CD4-positive, alpha-beta memory T cell (primary cell): ENCODE data around the gene XKRX. TPM values are rescaled to one million over a fixed set of nuclear protein-coding genes. Genes with fewer than 3 reads are reported as not detected.

Source experiments
- CTCF ChIA-PET: fragments of 350-600 bp; sonication (Branson Sonifier 250); formaldehyde crosslinking; loops from one replicate; lab custom pipeline; 2021; ENCODE audit warnings: inconsistent platforms; ENCODE audit not compliant: partially characterized antibody; lab: Charles Lee
- POLR2A ChIA-PET: fragments of 350-600 bp; sonication (Branson Sonifier 250); formaldehyde crosslinking; loops from one replicate; lab custom pipeline; 2021; ENCODE audit not compliant: partially characterized antibody; lab: Charles Lee
- DNase-seq, 5 donors: peaks; one replicate each; pipeline versions ENCODE4 v3.0.0 to v3.0.0-alpha.2; 2020 to 2022; ENCODE audit warnings: mixed read lengths in 1 of 5
- H3K27ac ChIP-seq: one replicate; pipeline ENCODE4 v1.7.0; 2013; ENCODE audit warnings: low read depth, low read length
- H3K27me3 ChIP-seq: 2 replicates; pipeline ENCODE4 v1.7.0; 2013; ENCODE audit warnings: mild to moderate bottlenecking, low read length, moderate library complexity; ENCODE audit not compliant: insufficient read depth
- H3K36me3 ChIP-seq: 2 replicates; pipeline ENCODE4 v1.7.0; 2013; ENCODE audit warnings: mild to moderate bottlenecking, low read length, moderate library complexity; ENCODE audit not compliant: insufficient read depth
- H3K4me1 ChIP-seq: 2 replicates; pipeline ENCODE4 v1.7.0; 2013; ENCODE audit warnings: mild to moderate bottlenecking, low read length, moderate library complexity; ENCODE audit not compliant: insufficient read depth
- H3K4me3 ChIP-seq, 2 donors: one replicate each; pipeline ENCODE4 v1.7.0; 2013; ENCODE audit warnings: low read length in 2 of 2, mild to moderate bottlenecking in 1 of 2
- H3K9me3 ChIP-seq, 2 donors: one replicate each; pipeline ENCODE4 v1.7.0; 2013; ENCODE audit warnings: low read length in 2 of 2, control low read depth in 1 of 2; ENCODE audit not compliant: control insufficient read depth in 1 of 2
- H3K27ac Mint-ChIP-seq, 7 donors: one replicate each; pipeline ENCODE4 v1.8.0; 2020 to 2021; ENCODE audit warnings: mixed read lengths in 7 of 7, mild to moderate bottlenecking in 6 of 7, inconsistent platforms in 3 of 7, moderate library complexity in 3 of 7
- H3K27me3 Mint-ChIP-seq, 2 donors: one replicate each; pipeline ENCODE4 v1.8.0; 2020 to 2021; ENCODE audit warnings: mixed read lengths in 2 of 2
- H3K36me3 Mint-ChIP-seq, 2 donors: one replicate each; pipeline ENCODE4 v1.8.0; 2020 to 2021; ENCODE audit warnings: mixed read lengths in 2 of 2, inconsistent platforms in 1 of 2, mild to moderate bottlenecking in 1 of 2
- H3K4me1 Mint-ChIP-seq, 4 donors: one replicate each; pipeline ENCODE4 v1.8.0; 2020 to 2021; ENCODE audit warnings: mixed read lengths in 4 of 4, mild to moderate bottlenecking in 1 of 4
- H3K4me3 Mint-ChIP-seq, 8 donors: one replicate each; pipeline ENCODE4 v1.8.0; 2020 to 2021; ENCODE audit warnings: mixed read lengths in 8 of 8, mild to moderate bottlenecking in 7 of 8, moderate library complexity in 6 of 8, inconsistent platforms in 3 of 8
- H3K9me3 Mint-ChIP-seq, 8 donors: one replicate each; pipeline ENCODE4 v1.8.0; 2020 to 2021; ENCODE audit warnings: mixed read lengths in 8 of 8, mild to moderate bottlenecking in 5 of 8, inconsistent platforms in 3 of 8, moderate library complexity in 1 of 8
- intact Hi-C: fragments of 100-400 bp; cut with micrococcal nuclease; formaldehyde crosslinking; loops from one replicate; pipeline ENCODE4 v1.15.1; 2023
- polyA plus RNA-seq, 2 donors: library from polyadenylated mRNA; unstranded; fragments of 300-500 nt; fragmentation: Illumina TruSeq; gene quantifications; one replicate each; pipeline ENCODE4 v1.2.3, GENCODE V29; 2021
- total RNA-seq, 2 experiments: library from RNA; stranded (reverse); gene quantifications; one replicate each; pipeline ENCODE4 v1.2.3, GENCODE V29; 2021

The XKRX gene
- total and polyA plus RNA-seq, 4 experiments from 2014 or later: 0.47 to 0.67 TPM; not detected in 2

DNA sequence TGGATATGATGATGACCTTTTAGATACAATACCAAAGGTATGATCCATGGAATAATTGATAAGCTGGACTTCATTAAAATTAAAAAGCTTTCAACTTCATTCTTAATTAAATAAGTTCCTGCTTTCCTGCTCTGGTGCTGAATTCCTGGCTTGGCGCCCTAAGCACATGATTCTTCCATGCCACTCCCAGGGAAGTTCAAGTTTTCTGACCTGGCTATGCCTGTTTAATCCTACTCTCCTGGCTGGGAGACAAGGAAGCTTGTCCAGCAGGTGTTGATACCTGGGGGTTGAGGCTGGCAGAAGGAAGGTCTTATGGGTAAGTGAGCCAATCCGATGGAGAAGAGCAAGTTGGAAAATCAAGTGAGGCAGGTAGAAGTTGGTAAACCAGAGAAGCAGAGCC, 24.3 kb downstream of the XKRX start:
- Mint-ChIP-seq H3K9me3 (peaks cover 0 to 4% (median 0%) of the 10 kb centered on the region in 8 donors), H3K27ac (no peak overlapping the region), H3K27me3 (no peaks in the 10 kb centered on the region), H3K4me3 (no peak overlapping the region), H3K36me3 (no peaks in the 10 kb centered on the region), H3K4me1 (no peaks in the 10 kb centered on the region)
- no peak overlapping the region for H3K4me3 ChIP-seq
- ChIA-PET CTCF (no interaction called here), POLR2A (no interaction called here)
- no peak overlapping the region for H3K27ac ChIP-seq
- H3K27me3 ChIP-seq: no peaks in the 10 kb centered on the region
- H3K4me1 ChIP-seq: no peaks in the 10 kb centered on the region
- intact Hi-C loops: no loop called here
- H3K9me3 ChIP-seq: no peaks in the 10 kb centered on the region
- no peak for DNase-seq
- H3K36me3 ChIP-seq: no peaks in the 10 kb centered on the region

DNA sequence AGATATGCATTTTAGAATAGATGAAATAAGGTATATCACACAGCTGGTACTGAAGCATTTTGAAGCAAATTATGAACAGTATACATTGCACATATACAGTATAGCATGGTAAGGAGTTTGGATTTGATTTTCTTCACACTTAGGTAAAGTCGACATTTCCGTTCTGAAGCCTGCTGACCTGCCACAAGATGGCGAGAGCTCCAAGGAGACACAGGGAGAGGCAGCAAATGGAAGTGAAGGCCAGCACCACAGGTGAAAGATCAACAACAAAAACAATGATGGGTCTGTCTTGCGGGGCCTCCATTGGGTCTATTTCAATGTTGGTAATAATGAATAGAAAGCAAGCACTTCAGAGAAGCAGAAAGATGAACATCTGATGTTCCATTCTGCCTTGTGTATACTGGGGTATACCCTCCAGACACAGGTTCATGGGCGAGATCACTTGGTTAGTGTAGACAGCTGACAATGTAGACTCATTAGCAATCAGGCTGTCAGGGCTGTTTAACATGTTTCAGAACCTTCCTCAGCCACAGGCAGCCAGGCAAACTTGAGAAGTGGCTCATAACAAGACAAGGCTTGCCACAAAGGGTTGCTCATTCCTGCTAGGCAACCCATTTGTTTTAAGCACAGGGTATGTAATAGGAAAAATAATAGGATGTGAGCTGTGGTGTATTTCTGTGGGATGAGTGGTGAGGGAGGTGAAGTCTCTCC, 33.2 kb downstream of the XKRX start:
- POLR2A ChIA-PET: no interaction called here
- no peak overlapping the region for H3K4me3 Mint-ChIP-seq
- H3K9me3 ChIP-seq: no peaks in the 10 kb centered on the region
- no peaks in the 10 kb centered on the region for H3K27me3 Mint-ChIP-seq
- H3K4me1 Mint-ChIP-seq: no peaks in the 10 kb centered on the region
- H3K4me3 ChIP-seq: no peak overlapping the region
- H3K9me3 Mint-ChIP-seq: no peaks in the 10 kb centered on the region
- intact Hi-C loops: no loop called here
- DNase-seq: peak in 3 of 5 donors; percentile 1 to 12 (median 11)
- no peaks in the 10 kb centered on the region for H3K4me1 ChIP-seq
- H3K27ac Mint-ChIP-seq: no peak overlapping the region
- H3K36me3 Mint-ChIP-seq: no peaks in the 10 kb centered on the region
- CTCF ChIA-PET: interaction anchor here (0.6 kb wide), 1 partner anchor 142 kb away, joined by 3 read pairs; no protein-coding TSS in a partner anchor
- H3K27me3 ChIP-seq: no peaks in the 10 kb centered on the region
- H3K36me3 ChIP-seq: no peaks in the 10 kb centered on the region
- no peak overlapping the region for H3K27ac ChIP-seq

DNA sequence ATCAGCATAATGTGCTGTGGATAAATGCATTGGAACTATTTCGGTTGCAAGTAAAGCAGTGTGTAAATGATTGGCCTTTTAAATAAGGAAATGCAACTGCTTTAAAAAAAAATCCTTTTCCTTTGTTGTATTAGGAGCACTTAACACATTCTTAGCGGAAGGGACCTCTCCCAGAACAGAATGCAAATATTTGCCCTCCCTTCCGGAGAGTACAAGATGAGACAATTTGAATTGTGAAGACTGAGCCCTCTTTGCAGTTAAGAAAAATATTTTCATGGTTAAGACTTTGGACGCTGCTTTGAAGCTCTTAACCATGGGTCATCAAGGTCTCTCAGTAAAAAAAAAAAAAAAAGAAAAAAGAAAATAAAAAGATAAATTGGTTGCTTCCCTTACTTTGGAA, 45.1 kb downstream of the XKRX start:
- intact Hi-C loops: no loop called here
- H3K27ac Mint-ChIP-seq: no peak overlapping the region
- H3K4me3 ChIP-seq: no peak overlapping the region
- no peak for DNase-seq
- H3K27me3 Mint-ChIP-seq: peaks cover 1 to 4% of the 10 kb centered on the region in 2 donors
- H3K36me3 Mint-ChIP-seq: no peaks in the 10 kb centered on the region
- H3K4me3 Mint-ChIP-seq: no peak overlapping the region
- H3K9me3 Mint-ChIP-seq: no peaks in the 10 kb centered on the region
- H3K4me1 ChIP-seq: no peaks in the 10 kb centered on the region
- H3K27me3 ChIP-seq: no peaks in the 10 kb centered on the region
- H3K9me3 ChIP-seq: no peaks in the 10 kb centered on the region
- POLR2A ChIA-PET: no interaction called here
- H3K27ac ChIP-seq: no peak overlapping the region
- no peaks in the 10 kb centered on the region for H3K36me3 ChIP-seq
- CTCF ChIA-PET: no interaction called here
- peaks cover 0 to 3% (median 0%) of the 10 kb centered on the region in 4 donors for H3K4me1 Mint-ChIP-seq

DNA sequence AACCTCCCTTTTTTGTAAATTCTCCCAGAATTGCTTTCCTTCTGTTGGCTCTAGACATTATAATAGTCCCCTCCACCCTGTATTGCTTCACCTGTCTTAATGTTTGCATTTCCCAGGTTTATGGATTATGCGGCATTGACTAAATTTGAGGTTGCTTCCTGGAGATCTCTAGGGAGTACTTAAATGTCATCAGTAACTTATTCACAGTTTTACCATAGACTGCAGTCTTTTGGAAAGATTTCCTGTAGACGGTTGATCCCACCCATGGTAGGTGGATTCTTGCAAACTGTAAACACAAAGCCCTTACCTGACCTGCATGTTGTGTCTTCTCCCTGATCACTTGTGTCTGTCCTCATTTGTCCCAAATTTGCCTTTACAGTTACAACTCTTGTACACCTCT, 48.3 kb downstream of the XKRX start:
- H3K4me3 ChIP-seq: no peak overlapping the region
- no peak overlapping the region for H3K27ac Mint-ChIP-seq
- H3K4me3 Mint-ChIP-seq: no peak overlapping the region
- intact Hi-C loops: no loop called here
- DNase-seq: no peak
- H3K27ac ChIP-seq: no peak overlapping the region
- H3K27me3 ChIP-seq: no peaks in the 10 kb centered on the region
- ChIA-PET CTCF (no interaction called here), POLR2A (no interaction called here)
- peaks cover 0 to 3% (median 0%) of the 10 kb centered on the region in 4 donors for H3K4me1 Mint-ChIP-seq
- H3K27me3 Mint-ChIP-seq: peaks cover 0 to 4% of the 10 kb centered on the region in 2 donors
- no peaks in the 10 kb centered on the region for H3K9me3 ChIP-seq
- no peaks in the 10 kb centered on the region for H3K9me3 Mint-ChIP-seq
- no peaks in the 10 kb centered on the region for H3K36me3 ChIP-seq
- H3K36me3 Mint-ChIP-seq: no peaks in the 10 kb centered on the region
- no peaks in the 10 kb centered on the region for H3K4me1 ChIP-seq

DNA sequence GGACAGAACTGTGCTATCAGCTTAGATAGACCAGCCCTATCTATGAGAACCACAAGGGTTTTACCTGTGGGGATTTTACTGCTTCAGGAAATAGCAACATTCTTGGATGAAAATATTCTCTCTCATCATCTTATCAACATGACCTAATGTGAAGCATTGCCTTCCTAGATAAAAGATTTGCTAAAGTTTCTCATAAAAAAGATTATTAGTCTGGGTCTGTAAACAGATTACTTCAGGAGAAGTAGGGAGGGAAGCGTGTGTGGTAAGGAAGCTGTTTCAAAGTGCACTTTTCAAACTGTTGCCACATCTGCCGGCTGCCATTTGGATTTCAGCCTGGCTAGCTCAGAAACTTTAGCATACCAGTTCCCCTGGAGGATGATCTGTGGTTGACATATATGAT, 54.4 kb downstream of the XKRX start, which contains the start of gene NOX1:
TSS of gene NOX1 (minus strand) at position 35 of the 400 bp plus-strand sequence. CDS start 220 bp downstream, outside the sequence.
- no peaks in the 10 kb centered on the region for H3K9me3 ChIP-seq
- H3K27ac ChIP-seq: no peak within 1 kb of the TSS
- ChIA-PET CTCF (no interaction called here), POLR2A (no interaction called here)
- no peaks in the 10 kb centered on the region for H3K36me3 ChIP-seq
- DNase-seq: no peak
- intact Hi-C loops: no loop called here
- H3K4me3 ChIP-seq: no peak within 1 kb of the TSS
- no peaks in the 10 kb centered on the region for H3K4me1 ChIP-seq
- no peaks in the 10 kb centered on the region for H3K27me3 ChIP-seq
- Mint-ChIP-seq H3K4me1 (no peaks in the 10 kb centered on the region), H3K4me3 (no peak within 1 kb of the TSS), H3K27me3 (no peaks in the 10 kb centered on the region), H3K36me3 (no peaks in the 10 kb centered on the region), H3K27ac (no peak within 1 kb of the TSS), H3K9me3 (no peaks in the 10 kb centered on the region)

DNA sequence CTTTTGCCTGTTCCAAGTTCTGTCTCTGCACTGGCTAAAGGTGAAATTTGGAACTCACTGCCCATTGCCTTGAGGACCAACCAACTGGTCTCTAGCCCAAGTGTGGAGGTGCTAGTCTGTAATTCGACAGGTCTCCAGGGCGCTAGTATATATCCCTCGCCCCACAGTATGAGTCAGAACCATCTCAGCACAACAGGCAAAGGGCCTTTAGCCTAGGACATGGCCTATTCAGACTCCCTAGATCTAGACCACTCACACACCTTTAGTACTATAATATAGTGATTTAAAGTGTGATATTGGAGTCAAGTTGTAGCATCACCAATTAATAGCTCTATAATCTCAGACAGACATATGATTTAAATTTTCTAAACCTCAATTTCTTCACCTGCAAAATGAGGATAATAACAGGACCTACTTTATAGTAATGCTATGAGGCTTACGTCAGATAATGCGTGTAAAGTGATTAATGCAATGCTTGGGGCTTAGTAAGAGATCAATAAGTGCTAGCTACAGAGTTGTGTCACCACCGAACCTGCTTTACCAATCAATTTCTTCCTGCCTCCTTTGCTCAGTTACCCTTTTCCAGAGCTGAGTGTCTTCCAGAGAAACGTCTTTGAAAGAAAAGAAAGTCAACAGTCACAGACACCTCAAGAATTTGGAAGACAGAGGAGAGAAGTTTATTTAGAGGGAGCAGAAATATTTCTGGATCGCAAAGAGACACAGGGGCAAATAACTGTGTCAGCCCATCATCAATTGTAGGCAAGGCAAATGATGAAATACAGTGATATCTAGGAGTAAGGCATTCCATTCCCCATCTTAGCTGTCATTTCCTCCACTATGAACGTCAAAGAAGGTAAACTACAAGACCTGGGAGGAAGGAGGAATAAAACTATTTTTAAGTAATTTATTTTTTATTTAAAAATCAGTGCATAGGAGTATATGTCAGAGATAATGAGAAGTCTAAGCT, 56.8 kb downstream of the XKRX start:
- no peaks in the 10 kb centered on the region for H3K36me3 Mint-ChIP-seq
- ChIA-PET POLR2A (no interaction called here), CTCF (no interaction called here)
- peak overlapping the region in 1 of 7 donors; percentile 86 for H3K27ac Mint-ChIP-seq
- H3K27me3 Mint-ChIP-seq: no peaks in the 10 kb centered on the region
- Histone ChIP-seq H3K4me3 (no peak overlapping the region), H3K36me3 (no peaks in the 10 kb centered on the region), H3K9me3 (no peaks in the 10 kb centered on the region), H3K27ac (no peak overlapping the region), H3K4me1 (no peaks in the 10 kb centered on the region), H3K27me3 (no peaks in the 10 kb centered on the region)
- no peak overlapping the region for H3K4me3 Mint-ChIP-seq
- no peaks in the 10 kb centered on the region for H3K4me1 Mint-ChIP-seq
- no peaks in the 10 kb centered on the region for H3K9me3 Mint-ChIP-seq
- DNase-seq: no peak
- intact Hi-C loops: no loop called here

DNA sequence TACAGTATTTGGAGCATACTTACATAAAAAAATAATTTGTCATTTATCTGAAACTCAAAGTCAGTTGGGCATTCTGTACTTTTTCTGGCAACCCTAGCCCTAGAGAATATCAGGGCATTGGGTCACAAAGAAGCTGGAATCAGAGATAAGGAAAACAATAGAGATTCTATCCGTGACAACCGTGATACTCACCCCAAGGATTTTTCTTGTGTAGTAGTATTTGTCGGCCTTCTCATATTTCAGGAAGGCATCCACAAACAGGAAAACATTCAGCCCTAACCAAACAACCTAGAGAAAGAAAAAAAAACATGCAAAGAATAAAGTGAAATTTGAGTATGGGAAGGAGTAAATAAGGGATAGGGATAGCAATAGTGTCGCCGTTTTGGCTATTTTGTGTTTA, 58.2 kb downstream of the XKRX start:
- Histone ChIP-seq H3K36me3 (no peaks in the 10 kb centered on the region), H3K4me1 (no peaks in the 10 kb centered on the region), H3K27ac (no peak overlapping the region), H3K9me3 (no peaks in the 10 kb centered on the region), H3K27me3 (no peaks in the 10 kb centered on the region), H3K4me3 (no peak overlapping the region)
- no peaks in the 10 kb centered on the region for H3K9me3 Mint-ChIP-seq
- CTCF ChIA-PET: no interaction called here
- H3K27ac Mint-ChIP-seq: no peak overlapping the region
- H3K4me3 Mint-ChIP-seq: no peak overlapping the region
- no peaks in the 10 kb centered on the region for H3K4me1 Mint-ChIP-seq
- H3K27me3 Mint-ChIP-seq: no peaks in the 10 kb centered on the region
- intact Hi-C loops: no loop called here
- DNase-seq: no peak
- H3K36me3 Mint-ChIP-seq: no peaks in the 10 kb centered on the region
- POLR2A ChIA-PET: no interaction called here
